Superior temporal gyrus (tissue), 1 donor: ENCODE measurements around the gene TMEM222.

Source experiments
- DNase-seq: peaks from one replicate; pipeline ENCODE4 v3.0.0-alpha.2; 2016; ENCODE audit errors: extremely low spot score

The TMEM222 gene

DNA sequence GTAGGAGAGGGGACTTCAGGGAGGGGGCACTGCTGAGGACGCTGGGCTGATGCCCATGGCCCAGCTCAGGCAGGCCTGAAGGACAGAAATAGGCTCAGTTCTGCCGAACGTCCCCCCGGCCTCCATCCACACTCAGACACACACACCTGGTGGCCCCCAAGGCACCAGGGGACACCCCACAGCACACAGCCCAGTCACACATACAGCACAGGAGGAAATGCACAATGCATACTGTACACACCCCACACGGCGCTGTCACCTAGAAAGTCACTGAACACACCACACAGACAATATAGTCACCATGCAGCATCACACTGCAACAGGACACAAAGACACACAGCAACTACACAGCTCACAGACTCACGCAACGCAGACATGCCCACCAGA lies 20.4 kb downstream of the TMEM222 start:
- DNase-seq = no peak

DNA sequence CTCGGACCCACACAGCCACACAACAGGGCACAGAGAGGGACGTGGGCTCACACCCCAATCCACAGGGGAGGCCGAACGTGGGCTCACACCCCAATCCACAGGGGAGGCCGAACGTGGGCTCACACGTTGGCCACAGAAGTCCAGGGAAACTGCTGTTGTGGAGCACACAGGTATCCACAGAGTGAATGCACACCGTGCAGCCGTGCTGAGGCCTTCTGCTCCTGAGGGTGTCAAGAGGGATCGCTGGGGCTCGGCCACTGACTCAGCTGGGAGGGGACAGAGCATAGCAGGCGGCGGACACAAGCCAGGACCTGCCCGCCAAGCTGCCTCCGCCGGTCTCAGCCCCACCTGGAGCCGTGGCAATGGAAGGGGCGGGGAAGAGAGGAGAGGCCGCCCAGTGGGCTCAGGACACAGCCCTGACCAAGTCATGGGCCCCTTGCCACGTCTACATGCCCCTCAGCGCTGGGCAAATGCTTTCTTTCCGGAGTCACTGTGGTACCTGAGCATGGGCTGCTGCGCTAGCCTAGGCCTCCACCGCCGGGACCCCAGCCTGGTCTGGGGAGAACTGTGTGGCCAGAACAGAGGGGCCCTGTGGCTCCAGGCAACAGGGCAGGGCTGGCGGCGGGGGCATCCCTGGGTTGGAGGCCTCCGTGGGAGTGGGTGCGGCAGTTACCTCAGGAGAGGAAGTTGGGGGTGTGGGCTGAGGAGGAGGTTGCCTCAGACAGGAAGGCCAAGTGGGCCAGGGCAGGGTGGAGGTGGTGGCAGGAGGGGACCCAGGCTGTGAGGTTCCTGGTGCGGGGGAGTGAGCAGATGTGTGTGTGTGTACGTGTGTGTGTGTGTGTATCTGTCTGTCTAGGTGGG lies 21.0 kb downstream of the TMEM222 start:
- DNase-seq = no peak

DNA sequence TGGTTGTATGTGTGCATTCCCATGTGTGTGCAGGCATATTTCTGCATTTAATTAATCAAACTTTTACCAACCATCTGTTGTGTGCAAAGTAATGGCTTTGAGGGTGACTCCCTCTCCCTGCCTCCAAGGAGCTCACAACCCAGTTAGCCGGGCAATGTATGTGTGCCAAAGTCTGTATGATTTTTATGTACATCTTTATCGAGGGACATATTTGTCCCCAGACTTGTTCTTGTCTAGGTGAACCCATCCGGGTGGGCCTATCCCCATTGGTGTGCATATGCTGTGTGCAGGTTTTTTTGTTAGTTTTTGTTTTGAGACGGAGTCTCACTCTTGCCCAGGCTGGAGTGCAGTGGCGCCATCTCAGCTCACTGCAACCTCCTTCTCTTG lies 21.7 kb downstream of the TMEM222 start:
- no peak for DNase-seq

DNA sequence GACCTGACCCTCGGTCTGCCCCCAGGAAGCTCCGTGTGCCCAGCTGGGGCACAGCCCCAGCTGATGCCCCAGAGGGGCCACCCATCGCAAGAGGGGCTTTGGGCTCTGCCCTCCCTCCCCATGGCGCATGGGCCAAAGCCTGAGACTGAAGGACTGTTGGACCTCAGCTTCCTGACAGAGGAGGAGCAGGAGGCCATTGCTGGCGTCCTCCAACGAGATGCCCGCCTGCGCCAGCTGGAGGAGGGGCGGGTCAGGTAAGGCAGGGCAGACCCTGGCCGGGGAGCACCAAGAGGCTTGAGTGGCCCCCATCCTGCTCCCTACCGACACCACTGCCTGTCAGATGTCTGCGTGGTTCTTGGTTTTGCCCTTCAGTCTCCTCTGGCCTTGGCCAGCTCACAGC lies 23.3 kb downstream of the TMEM222 start:
- DNase-seq = no peak

DNA sequence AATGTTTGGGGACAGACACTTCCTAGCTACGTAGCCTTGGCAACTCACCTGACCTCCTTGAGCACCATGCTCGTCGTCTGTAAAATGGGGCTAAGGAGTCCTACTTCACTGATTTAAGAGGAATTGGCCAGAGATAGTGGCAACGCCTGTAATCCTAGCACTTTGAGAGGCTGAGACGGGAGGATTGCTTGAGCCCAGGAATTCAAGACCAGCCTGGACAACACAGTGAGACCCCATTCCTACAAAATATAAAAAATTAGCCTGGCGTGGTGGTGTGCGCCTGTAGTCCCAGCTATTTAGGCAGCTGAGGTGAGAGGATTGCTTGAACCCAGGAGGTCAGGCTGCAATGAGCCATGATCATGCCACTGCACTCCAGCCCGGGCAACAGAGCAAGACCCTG lies 24.4 kb downstream of the TMEM222 start:
- DNase-seq = no peak

DNA sequence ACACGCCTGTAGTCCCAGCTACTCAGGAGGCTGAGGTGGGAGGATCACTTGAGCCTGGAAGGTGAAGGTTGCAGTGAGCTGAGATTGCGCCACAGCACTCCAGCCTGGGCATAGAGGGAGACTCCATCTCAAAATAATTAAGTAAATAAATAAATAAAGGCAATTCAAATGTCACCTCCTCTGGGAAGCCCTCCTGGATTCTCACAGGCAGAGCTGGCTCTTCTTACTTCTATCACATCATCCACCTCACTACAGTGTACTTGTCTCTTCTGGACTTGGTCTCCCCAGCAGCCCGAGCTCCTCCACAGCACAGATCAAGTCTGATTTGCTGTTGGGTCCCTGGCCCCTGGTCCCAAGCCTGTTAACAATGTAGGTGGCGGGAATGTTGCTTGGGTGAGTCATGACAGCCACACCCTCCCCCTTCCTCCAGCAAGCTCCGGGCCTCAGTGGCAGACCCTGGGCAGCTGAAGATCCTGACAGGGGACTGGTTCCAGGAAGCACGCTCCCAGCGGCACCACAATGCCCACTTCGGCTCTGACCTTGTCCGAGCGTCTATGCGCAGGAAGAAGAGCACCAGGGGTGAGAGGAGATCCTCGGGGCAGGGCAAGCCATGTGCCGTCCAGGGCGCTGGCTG lies 25.1 kb downstream of the TMEM222 start:
- DNase-seq = no peak

DNA sequence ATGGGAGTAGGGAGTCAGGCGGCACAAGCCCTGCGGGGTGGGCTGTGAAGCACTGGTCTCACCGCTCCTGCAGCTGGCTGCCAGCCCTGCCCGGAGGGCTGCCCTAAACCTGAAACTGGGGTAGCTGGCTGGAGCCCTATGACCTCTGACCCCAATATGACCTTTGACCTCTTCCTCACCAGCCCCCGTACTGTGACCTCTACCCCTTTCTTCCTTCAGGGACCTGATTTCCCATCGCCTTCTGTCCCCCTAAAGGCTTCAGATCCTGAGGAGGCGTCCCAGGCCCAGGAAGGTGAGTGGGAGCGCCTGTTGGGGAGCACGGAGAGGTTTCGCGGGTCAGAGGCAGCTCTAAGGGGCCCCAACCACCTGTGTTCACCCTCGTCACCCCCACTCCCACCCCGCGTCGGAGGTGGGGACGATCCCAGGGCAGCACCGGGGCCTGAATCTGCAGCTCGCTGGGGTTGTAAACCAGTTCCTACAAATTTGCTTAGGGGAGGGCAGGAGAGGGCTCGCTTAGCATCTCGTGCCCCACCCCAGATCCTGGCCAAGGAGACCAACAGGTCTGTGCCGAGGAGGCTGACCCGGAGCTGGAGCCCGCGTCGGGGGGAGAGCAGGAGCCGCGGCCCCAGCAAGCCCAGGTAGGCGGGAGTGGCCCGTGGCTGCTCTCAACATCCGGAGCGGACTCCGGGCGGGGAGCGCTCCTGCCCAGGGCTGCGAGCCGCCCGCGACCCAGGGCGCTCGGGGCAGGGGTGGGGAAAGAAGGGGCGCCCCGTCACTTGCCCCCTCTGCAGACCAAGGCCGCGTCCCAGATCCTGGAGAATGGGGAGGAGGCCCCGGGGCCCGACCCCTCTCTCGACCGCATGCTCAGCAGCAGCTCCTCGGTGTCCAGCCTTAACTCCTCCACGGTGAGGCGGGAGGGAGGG lies 27.2 kb downstream of the TMEM222 start:
- no peak for DNase-seq

DNA sequence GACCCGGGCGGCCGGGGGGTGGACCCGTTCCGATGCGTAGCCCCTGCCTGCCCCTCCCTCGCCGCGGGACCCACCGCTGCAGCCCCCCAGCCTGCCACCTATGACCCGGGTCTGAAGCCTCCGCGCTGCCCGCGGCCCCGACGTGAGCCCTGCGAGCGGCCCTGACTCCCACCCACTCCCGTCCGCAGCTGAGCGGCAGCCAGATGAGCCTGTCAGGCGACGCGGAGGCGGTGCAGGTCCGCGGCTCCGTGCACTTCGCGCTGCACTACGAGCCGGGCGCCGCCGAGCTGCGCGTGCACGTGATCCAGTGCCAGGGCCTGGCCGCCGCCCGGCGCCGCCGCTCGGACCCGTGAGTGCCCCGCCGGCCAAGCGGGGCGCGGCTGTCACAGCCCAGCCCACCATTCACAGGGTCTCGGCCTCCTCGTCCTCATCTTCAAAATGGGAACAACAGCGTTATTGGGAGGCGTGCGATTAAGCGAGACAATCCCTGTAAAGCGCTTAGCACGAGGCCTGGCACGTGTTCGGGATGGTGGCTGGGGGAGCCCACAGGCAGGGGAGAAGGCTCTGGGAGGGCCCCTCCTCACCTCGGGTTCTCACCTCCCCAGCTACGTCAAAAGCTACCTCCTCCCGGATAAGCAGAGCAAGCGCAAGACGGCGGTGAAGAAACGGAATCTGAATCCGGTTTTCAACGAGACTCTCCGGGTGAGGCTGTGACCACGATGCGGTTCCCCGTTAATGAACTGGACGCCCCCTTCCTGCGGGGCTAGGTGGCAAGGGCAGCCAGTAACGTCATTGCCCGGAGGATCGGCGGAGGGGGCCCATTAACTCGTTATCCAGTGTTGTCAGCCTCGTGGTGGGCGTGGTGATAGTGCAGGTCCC lies 28.1 kb downstream of the TMEM222 start:
- no peak for DNase-seq

DNA sequence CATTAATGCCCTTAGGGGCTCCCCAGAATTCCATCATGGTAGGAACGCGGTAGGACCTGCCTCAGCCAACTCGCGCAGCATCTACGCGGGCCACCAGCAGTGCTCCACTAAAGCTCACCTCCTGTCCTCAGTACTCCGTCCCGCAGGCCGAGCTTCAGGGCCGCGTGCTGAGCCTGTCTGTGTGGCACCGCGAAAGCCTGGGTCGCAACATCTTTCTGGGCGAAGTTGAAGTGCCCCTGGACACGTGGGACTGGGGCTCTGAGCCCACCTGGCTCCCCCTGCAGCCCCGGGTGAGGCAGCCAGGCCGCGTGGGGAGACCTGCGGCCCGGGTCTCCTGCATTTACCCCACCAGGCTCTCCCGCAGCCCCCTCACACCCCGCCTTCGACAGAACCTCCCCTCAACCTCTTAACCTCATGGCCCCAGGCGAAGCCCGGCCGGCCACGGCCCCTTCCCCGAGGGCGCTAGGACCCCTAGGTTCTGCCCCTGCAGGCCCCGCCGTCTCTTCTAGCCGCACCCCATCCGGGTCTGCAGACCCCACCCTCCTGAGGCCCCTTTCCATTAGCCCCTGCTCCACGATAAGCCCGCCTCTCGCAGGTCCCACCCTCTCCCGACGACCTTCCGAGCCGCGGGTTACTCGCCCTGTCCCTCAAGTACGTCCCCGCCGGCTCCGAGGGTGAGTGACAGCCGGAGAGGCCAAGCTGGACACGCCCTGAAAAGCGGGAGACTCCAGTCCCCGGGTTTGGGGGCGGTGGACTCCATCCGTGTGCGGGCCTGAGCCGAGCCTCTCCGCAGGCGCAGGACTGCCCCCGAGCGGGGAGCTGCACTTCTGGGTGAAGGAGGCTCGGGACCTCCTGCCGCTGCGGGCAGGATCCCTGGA lies 28.9 kb downstream of the TMEM222 start:
- no peak for DNase-seq

DNA sequence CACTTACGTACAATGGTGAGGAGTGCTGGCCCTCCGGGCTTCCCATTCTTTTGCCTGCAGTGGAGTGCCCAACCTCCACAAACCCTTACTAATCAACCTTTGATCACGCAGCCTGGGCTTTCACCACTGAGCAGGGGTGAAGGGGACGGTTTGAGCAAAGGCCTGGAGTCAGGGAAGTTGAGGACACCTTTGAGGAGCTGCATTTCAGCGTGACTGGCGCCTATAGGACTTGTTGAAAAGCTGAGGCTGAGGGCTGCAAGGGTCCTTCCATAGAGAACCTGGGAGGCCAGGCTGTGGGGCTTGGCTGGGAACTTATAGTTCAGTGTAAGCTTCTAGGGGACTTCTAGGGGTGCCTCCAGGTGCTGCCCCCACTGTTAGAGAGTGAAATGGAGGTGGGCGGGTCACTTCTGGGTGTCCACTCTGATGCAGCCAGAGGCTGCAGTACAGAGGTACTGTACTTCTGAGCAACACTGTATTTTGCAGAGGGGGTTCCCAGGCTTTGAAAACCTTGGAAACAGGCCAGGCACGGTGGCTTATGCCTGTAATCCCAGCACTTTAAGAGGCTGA lies 29.7 kb downstream of the TMEM222 start:
- DNase-seq = no peak

DNA sequence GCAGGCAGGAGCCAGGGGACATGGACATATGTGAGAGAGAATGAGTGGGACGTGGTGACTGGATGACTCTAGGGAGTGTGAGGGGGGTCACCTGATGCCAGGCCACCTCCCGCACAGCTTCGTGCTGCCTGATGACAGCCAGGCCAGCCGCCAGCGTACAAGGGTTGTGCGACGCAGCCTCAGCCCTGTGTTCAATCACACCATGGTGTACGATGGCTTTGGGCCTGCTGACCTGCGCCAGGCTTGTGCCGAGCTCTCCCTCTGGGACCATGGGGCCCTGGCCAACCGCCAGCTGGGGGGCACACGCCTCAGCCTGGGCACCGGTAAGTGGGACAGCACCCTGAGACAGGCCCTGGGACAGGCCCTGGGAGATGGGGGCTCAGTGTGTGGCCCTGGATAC lies 31.2 kb downstream of the TMEM222 start:
- DNase-seq = no peak

DNA sequence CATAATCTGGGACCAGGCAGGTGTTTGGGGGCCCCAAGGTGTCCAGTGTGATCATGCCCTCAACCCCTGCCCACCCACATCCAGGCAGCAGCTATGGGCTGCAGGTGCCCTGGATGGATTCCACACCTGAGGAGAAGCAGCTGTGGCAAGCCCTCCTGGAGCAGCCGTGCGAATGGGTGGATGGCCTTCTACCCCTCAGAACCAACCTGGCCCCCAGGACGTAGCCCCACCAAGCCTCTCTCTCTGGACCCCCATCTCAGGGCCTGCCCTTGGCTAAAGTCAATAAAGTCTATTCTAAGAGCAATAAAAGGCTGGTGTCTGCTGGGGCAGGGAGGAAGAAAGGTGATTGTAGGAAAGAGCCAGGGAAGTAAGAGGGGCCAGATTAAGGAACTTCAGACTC lies 31.7 kb downstream of the TMEM222 start:
- DNase-seq = no peak

DNA sequence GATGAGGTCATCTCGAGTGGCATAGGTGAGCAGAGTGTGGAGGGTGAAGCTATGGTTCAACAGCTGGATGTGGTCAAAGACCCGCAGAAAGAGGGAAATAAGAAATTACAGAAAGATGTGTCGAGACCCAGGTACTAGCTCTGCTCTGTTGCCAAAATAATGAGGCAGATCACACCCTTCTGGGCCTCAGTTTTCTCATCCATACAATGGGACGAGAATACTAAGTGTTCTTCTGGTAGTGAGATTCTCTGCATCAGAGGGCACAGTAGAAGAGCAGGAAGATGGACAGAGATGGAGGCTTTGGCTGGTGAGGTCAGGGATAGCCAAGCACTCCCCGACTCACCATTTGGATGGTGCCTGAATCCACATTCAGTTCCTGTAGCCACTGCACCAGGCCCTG lies 33.7 kb downstream of the TMEM222 start:
- no peak for DNase-seq

DNA sequence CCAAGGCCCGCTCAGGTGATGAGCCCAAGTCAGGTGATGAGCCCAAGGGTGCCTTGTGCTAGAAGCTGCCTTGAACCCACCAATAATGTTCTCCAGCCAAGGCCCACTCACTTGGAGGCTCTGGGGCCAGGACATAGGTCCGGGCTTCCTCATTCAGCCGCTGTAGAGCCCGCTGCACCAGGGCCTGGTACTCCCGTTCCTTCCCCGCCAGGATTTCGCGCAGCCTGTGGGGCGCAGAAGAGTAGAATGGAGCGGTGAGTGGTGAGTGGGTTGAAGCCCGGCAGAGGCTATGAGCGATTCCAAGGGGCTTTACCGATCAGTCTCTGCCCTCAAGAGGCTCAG lies 34.3 kb downstream of the TMEM222 start:
- no peak for DNase-seq

DNA sequence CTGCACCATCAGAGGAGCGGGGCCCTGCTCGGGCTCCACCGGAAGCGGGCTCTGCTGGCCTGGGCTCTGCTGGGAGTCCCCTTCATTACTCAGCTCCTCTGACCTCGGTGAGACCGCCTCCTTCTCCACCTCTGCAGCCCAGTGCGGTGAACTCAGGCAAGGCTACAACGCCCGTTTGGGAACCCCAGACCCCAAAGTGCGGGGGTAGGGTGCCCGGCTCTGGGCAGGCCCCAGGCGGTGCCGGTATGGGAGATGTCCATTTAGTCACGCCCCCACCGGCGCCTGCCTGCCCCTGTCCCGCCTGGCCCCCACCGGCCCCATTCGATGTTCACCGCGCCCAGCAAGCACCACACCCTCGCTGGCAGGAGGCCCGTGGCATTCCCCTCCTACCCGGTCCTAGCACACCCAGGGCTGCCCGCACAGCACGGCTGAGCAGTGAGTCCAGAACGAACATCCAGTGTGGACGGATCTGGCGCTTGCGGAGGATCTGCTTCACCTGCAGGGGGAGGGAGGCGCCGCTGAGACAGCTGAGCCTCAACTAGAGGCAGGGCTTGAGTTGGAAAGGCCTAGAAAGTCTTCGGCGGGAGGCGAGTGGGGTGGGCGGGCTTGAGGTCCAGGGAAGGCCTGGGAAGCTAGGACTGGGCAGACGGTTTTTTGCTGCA lies 34.8 kb downstream of the TMEM222 start:
- DNase-seq = no peak

DNA sequence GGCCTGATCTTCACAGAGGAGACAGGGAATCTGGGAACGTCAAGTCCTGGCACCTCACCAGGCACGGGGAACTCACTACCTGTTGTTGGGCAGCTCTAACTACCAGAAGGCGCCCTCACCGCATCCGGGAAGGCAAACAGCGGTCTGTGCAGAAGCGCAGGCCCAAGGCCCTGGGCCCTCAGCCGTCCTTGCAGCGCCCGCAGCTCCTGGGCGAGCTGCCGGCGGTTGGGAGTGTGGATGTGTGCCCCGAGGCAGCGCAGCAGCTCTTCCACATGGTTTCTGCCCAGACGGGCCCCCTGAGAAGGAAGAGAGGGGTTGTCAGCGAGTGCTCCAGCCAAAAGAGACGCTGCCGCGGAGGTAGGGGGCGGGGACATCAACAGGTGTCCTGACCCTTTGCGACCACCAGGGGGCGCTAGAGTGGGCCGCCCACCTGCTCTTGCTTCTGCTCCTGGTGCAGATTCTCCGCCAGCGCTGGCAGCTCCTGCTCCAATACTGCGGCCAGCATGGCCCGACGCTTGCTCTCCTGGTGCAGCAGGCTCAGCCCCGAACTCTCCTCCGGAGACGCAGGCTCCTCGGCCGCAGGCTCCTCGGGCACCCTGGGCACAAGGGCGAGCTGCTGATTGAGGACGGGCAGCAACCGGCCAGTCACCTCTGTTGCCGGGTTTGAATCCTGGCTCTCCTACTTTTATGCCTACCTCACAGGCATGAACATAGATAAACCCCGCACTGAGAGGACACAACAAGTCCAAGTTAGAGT lies 35.5 kb downstream of the TMEM222 start:
- DNase-seq = peak; percentile 45

DNA sequence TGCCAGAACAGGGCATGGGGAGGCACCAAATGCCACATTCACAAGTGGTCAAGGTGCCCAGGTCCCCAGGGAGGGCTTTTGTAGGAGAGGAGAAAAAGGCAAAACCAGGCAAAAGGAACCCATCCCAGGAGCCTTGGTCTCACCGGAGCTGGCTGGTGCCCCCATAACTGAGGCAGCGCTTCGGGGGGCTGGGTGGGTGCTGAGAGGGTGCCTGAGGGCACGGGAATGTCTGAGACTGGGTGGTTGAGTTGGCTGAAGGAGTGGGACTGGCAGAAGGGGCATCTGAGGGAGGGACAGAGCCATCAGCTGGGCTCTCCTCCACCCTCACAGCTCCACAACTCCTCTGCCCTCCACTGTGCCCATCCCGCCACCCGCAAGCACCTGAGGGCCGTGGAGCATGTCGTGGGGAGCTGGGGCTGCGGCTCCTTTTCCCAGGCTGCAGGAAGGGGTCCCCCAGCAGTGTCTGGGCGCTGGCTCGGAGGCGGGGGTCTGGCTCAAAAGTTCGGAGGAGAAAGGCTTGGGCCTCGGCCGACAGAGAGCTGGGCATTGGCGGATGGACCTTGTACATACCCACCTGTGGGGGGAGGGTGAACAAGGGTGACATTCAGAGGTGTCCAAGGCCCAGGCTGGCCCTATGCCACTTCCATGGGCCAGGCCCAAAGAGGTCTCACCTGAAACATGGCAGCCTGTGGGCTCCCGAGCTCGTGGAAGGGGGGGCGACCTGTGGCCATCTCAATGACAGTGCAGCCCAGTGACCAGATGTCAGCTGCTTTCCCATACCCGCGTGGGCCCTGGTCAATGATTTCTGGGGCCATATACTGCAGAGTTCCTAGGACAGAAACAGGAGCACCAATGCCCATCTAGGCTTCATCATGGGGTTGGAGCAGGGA lies 36.3 kb downstream of the TMEM222 start:
- DNase-seq = no peak

DNA sequence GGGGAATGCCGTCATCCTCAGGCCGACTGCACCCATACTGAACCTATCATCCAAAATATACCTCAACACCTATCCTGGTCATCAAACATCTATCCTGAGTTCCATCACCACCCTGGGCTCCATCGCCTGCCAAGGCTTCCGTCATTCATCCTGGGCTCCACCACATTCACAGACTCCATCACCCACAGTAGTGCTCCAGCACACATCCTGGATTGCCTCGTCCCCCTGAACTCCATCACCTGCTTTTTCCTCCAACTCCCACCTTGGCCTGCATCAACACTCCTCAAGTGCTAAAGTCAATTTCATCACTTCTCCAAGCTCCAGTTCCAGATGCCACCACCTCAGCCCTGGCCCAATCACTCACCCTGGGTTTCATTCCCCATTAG lies 37.0 kb downstream of the TMEM222 start:
- DNase-seq = no peak
